NCI-H1930 (cell line): Measurements from ENCODE around the gene GCLC.

Experiments used
- DNase-seq, 2 experiments: peaks; one replicate each; lab custom pipeline; 2025; lab: John Stamatoyannopoulos, UW

The GCLC gene

DNA sequence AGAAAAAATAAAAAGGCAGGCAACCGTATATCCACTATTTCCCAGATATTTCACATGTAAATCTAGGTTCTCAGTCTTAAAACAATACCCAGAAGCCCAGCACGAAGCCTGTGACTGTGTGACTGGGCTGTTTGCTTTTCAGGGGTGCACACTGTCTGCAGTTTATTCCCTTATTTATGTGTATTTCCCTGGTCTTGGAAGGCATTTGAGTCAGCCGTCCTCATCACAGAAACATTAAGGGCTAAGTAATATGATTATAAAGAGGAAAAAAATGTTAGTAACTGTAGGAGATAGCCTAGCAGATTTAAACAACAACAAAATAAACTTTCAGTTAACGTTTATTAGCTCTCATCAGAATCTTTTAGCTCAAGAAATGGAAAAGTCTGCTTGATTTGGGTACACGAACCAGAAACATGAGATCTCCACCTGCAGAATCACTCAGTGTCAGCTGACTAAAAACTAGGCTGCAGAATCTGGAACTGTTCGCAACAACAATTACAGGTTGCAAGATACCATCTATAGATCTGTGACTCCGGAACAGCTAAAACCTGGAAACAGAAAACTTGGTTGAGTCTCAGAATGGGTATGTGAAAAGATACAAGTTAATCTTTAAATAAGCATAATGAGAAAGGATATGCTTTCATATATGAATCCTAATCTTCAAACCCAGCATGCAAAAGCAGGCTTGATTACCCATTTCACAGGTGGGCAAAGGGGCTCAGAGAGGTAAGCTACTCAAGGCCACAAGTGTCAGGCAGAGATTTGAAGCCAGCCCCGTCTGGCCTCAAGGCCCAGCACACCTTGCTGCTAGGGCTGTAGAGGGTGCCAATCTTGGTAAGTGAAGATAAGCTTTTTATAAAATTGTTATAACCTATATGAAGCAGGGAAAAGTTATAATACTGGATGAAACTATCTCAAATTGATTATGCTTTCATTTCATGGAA is 21.1 kb downstream of the GCLC start:
- no peak for DNase-seq

DNA sequence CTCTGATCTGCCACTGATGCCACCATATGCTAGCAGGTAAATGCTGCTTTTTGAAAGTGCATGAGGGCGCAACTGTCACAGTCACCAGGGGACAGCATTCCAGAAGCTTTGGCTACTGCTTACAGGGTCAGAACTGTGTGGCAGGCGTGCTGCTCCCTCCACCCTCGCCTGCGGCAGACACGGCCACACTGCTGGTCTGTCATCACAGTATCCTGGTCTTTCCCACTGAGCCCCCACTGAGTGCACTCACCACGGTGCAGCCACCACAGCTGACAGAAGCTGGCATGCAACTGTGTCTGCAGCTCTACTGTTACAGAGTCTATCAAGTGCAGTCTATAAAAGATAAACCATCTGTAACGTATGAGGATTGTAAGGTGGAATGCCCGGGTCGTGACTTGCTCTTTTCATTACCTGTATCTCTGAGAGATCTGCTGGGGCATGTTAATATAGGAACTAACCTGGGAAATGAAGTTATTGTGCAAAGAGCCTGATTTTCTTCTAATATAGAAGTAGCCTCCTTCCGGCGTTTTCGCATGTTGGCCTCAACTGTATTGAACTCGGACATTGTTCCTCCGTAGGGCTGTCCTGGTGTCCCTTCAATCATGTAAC is 24.5 kb downstream of the GCLC start:
- DNase-seq = no peak

DNA sequence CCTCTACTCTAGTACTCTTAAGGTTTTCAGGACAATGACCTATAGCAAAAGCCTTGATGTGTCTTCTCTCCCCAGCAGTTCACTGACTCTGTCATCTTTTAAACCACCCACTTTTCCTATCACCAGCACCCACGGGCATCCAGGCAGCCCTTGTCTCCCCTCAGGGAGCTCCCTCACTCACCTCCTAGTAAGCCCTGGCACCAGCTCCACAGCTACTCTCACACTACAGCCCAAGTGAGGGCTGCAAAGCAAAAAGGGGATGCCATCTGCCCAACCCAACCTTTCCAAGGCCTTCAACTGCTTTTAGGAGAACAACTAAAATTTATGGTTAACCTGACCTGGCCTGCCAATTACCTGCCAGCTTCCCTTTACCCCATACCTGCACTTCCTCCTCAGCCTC is 26.0 kb downstream of the GCLC start:
- no peak for DNase-seq

DNA sequence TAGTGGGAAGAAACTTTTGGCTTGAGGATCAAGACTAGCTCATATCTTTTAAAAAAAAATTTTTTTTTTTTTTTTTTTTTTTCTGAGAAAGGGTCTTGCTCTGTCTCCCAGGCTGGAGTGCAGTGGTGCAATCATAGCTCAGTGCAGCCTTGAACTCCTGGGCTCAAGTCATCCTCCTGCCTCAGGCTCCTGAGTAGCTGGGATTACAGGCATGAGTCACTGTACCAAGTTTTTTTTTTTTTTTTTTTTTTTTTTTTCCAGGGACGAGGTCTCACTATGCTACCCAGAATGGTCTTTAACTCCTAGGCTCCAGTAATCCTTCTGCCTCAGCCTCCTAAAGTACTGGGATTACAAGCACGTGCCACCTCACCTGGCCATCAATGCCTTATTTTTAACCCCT is 27.9 kb downstream of the GCLC start:
- DNase-seq = no peak

DNA sequence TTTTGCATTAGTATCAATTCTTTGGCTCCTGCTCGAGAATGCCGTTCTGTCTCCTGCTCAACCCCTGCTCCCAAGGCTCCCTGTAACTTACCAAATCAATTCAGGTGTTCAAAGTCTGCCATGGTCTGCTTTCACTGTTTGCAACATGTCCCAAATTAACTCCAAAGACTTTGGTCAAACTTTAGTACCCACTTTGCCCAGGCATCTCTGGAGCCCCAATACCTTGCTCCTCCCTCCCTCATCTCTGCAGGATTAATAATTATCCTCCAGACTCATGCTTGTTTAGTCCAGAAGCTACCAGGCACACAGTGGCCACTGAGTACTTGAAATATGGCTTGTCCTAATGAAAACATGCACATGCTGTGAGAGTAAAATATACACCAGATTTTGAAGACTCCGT is 30.2 kb downstream of the GCLC start:
- no peak for DNase-seq

DNA sequence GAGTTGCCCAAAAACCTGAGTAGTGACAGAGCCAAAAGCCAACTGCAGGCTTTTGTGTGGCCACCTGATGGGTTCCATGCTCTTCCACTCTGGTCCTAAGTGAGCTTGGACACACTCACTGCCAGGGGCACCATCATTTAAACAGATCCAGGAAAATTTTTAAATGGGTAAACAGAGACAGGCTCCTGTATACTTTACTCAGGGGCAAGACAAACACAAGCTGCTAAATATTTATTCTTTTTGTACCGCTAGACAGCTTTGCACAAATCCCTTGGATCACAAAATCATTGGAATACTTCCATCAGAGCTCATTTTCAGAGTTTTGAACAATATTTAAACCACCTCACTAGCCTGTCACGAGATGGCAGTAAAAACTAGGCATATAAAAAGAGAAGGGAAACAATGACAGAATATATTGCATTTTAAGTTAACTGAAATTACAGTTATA is 31.4 kb downstream of the GCLC start:
- no peak for DNase-seq

DNA sequence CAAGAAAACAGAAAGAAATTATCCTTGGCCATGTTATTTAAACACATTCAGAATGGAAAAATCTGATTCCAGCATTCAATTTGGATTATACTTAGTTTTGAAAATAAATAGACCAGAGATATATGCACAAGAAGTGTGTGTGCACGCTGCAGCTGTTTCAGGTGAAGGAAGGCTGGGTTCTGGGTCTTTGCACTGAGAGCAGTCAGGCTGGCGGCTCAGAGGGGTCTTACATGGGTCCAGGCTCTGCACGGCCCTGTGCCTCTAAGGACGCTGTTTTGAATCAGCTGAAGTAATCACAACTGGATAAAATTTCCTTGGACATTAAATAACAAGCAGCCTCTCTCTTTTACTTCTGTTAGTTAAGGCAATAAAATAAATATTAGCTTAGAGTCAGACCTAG is 31.8 kb downstream of the GCLC start:
- no peak for DNase-seq

DNA sequence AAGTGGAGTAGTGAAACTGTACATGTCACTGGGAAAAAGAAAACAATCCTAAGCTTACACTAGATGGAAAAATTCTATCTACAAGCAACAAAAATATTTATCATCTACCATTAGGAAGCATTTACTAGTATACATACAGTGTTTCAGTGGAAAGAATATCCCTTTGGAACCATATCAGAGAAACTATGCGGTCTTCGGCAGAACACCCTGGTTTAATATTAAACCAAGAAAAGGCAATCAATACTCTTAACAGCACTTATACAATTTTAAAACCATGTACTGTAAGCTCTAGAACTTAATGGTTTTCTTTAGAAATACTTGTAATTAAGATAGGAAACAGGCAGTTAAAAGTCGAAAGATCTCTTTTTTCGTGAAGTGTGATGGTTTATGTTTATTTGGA is 32.3 kb downstream of the GCLC start:
- no peak for DNase-seq

DNA sequence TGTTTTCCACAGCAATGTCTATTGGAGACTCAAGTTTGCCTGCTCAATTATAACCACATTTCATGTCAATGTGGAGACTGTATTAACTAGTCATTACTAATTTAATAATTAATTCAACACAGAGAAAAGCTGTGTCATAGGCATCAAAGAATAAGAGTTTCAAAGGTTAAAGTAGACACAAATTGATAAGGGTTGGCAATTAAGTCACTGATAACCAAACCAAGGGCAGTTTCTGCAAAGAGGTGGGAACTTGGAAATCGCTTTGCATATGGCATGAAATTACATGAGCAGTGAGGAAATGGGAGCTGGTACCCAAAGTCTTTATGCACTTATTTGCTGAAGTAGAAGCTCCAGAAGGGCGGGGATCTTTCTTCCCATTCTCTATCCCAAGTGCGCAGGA is 34.2 kb downstream of the GCLC start:
- no peak for DNase-seq

DNA sequence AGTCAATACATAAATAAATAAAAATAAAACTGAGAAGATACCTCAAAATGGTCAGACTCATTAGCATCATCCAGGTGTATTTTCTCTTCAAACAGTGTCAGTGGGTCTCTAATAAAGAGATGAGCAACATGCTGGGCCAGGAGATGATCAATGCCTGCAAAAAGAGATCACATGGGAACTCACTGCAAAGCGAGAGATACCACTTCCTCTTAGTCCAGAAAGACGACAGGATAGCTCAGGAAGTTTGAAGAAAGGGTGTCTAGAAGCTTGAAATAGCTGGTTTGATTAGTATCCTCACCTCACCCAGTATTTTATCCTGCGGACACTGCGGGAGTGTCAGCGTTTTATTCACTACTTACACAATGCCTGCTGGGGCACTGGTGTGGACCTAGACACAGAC is 38.0 kb downstream of the GCLC start:
- DNase-seq = no peak

DNA sequence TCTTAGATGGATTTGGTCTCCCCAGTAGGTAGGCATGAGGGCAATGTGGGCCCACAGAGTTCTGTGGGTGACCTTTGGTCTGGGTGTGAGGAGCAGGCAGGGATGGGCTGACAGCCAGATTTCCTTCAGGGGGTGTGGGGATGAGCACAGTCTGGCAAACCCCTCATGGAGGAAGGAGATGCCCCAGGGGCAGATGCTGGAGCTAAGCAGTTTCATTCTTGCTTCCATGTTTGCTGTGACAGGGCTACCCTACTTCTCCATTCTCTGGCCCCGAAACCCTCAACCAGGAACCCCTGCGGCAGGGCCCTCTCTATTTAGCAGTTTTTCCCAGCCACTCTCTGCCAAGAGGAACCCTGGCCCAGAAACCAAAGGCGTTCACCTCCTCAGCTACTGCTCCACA is 40.4 kb downstream of the GCLC start:
- DNase-seq = no peak

DNA sequence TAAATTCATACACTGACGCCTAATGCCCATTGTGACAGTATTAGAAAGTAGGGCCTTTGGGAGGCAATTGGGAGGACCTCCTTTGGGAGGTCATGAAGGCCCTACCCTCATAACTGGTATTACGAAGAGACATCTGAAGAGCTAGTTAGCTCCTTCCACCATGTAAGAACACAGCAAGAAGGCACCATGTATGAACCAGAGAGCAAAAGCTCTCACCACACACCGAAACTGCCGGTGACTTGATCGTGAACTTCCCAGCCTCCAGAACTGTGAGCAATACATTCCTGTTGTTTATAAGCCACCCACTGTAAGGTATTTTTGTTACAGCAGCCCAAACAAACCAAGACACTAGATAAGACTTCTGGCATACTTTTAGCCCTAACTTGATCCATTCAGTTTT is 41.8 kb downstream of the GCLC start:
- DNase-seq = no peak

DNA sequence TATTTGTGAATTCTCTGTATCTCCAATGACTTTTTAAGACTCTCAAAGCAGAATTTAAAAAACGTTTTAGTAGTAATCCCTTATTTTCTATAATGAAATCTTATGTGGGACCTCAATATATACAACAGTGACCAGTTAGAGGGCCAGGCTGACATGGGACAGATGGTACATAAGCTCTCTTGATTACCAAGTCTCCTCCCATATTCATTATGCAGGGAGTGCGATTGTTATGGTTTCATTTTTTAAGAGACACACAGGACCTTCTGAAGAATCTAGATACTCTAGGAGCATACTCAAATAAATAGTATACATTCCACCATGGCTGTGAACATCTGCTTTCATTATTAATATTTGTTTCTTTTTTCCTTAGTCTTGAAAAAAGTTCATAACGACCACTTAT is 43.5 kb downstream of the GCLC start:
- no peak for DNase-seq

DNA sequence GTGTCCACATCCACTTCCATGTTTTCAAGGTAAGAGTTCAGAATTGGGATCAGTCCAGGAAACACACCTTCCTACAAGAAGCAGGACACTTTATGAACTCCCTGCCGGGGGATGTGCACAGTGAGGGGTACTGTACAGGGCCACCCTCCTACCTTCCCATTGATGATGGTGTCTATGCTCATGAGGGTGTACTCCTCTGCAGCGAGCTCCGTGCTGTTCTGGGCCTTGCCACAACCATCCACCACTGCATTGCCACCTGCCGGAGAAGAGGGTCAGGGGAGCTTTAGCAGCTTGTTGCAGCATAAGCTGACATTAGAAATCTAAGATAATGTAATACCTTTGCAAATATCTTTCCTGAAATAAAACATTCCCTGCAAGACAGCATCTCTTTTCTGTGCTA is 44.8 kb downstream of the GCLC start:
- no peak for DNase-seq

DNA sequence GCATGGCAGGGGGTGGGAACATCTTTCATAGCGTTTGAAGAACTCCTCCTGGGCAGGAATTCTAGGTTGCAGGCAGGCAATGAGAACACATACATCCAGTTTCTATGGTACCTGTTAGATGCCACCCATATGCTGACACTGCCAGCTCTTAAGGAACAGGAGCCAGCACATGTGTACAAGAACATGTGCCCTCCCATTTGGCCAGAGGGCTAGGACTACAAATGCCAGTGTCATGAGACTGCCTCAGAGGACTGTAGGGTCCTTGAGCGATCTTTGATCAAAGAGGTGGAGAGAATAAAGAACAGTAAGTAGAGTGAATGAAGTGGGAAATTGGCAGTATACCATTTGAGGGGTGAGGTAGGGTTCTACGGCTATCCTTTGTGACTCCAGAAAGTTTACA is 45.8 kb downstream of the GCLC start:
- no peak for DNase-seq

DNA sequence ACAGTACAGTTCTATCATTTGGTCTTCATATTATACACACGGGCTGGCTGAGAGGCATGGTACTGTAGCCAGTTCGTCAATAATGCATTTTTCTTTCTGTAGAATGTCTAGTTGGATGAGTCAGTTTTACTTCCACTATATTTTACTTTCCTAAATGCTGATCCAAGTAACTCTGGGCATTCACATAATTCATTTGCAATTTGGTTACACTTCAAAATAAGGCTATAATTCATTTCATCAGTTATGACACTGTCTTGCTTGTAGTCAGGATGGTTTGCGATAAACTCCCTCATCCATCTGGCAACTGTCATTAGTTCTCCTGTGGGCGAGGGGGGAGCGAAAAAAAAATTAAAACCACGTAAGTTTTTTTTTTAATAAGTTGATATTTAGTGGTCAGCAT is 46.3 kb downstream of the GCLC start:
- no peak for DNase-seq

DNA sequence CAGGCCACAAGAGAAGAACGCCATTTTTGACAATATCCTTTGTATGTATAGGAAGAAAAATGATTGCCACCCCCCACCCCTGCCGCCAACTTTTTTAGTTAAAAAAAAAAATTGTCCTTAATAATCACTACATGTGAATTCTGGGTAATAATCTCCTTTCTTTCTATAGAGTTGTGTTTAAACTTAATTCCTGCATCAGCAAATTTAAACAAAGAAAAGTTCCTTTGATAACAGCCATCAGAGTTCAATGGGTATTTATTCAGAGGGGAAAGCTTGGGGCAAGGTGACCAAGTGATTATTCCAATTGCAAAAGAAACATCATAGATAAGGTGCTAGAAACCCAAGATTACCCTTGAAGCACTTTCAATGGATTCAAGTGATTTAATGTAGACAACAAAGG is 47.0 kb downstream of the GCLC start:
- DNase-seq = no peak

DNA sequence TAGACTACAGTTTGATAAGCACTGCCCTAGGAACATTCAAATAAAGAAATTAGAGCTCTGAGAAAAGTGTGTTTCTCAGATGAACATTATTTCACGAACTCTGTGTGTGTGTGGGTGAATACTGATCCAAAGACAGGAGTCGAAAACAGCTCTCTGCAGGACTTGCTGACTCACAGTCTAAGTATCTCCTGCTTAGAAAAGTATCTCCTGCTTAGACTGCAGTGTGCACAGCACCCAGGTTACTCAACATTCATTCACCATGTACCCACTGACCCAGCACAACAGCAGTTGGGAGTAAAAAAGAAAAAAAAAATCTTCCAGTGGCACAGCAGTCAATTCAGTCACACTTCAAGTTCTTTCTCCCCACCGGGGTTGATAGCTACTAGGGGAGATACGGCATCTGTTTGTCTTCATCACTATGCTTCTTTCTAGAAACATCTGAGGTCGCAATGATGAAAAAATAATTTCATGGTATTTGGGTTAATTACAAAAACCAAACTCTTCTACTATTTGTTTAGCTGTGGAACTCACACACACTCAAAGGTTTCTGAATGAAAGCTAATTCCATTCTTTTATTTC is 48.0 kb downstream of the GCLC start:
- no peak for DNase-seq

DNA sequence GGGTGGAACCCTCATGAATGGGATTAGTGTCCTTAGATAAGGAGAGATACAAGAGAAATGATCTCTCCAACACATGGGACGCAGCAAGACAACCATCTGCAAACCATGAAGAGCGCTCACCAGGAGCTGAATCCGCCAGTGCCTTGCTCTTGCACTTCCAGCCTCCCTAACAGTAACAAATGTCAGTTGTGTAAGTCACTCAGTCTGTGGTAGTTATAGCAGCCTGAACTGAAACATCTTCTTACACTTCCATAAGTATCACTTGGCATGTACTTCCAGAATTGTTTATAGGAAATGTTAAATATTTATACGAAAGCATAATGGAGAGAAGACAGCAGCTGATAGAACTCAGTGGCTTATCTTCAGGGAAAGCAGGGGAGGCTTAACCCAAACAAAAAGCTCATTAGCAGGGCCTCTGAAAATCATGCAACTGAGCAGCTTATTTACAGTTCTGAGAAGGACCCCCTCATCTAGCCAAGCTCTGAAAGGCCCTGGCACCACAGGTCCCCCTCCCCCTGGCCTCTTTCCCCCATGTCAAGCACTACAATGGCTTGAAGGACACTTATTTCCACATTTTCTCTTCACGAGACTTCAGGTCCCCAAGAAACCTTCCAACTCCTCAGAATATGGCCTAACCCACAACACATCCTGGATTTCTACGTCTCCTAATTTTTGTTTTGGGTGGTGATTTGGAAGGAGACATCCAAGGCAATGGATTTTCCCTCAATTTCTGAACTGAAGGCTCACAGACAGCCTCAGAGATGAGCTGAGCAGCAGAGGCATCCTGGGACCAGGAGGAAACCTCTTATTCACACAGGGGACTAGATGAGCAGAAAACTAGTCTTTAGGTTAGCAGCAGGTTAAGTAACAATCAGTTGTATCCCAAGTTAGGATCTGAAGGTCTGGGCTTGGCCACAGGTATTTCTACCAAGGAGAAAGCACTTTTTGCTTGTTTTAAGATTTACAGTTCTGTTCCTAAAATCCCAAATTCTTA is 49.1 kb downstream of the GCLC start:
- DNase-seq = no peak

DNA sequence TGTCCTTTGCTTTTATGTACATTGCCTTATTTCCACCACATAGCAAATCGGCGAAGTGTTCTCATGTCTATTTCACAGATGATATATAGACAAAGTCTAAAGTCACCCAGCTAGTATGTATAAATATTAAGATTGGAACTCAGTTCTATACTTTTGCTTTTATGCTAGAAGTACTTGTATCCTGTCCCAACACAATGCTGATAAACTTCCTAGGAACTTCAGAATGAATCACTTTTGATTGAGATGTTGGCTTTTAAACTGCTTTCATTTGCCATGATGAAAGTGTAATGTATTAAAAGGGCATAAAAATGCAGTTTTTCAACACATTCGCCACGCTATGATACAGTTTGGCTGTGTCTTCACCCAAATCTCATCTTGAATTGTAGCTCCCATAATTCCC is 50.8 kb downstream of the GCLC start:
- DNase-seq = no peak

DNA sequence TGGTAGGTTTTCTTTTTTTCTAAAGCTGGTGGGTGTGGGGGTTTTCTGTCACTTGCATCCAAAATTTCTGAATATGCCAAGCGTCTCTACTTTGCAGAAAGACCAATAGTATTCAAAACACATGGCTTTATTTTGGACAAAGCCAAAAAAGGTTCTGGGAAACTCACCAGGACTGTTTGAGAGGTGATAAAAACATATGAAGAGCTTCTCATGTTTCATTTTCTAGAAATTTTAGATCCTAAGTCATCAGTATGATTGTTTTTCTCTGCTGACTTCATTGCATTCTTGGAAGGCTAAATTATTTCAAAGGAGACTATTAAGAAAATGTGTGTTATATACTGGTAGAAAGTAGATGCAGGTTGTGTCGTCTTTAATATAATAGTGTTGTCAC is 51.3 kb downstream of the GCLC start:
- no peak for DNase-seq
